Chondrocyte (in vitro differentiated cells): Measurements from ENCODE around the gene AP3S2. TPM values are rescaled to one million over a fixed set of nuclear protein-coding genes. Genes with fewer than 3 reads are reported as not detected.
A peak's percentile ranks its signal among the peaks of the same experiment; 100 is the strongest.
"Not testable (repeated sequence)": the region's sequence is repeated elsewhere in the genome, so short reads cannot be mapped to it uniquely, and the experiment has no call there.

ENCODE experiments used
- DNase-seq: peaks from one replicate; pipeline ENCODE4 v3.0.0; 2021; ENCODE audit warnings: mixed read lengths, low spot score
- H3K27ac Mint-ChIP-seq: one replicate; pipeline ENCODE4 v1.8.0; 2021; ENCODE audit warnings: mild to moderate bottlenecking, moderate library complexity, mixed read lengths; ENCODE audit not compliant: unreplicated experiment
- H3K27me3 Mint-ChIP-seq: 2 replicates; pipeline ENCODE4 v1.8.0; 2021; ENCODE audit warnings: low read depth, mixed read lengths
- H3K36me3 Mint-ChIP-seq: 2 replicates; pipeline ENCODE4 v1.8.0; 2021; ENCODE audit warnings: low read depth, mixed read lengths
- H3K4me1 Mint-ChIP-seq: 2 replicates; pipeline ENCODE4 v1.8.0; 2021; ENCODE audit warnings: low read depth, mild to moderate bottlenecking, mixed read lengths
- H3K4me3 Mint-ChIP-seq: one replicate; pipeline ENCODE4 v1.8.0; 2021; ENCODE audit warnings: mild to moderate bottlenecking, moderate library complexity, mixed read lengths; ENCODE audit not compliant: unreplicated experiment
- H3K9me3 Mint-ChIP-seq: 2 replicates; pipeline ENCODE4 v1.8.0; 2021; ENCODE audit warnings: low read depth, mixed read lengths
- CTCF ChIP-seq: fragments of 200-600 bp; sonication (generic); IDR thresholded peaks from 2 replicates; pipeline ENCODE4 v1.5.0; 2021; ENCODE audit warnings: antibody characterized with exemption, mild to moderate bottlenecking, moderate library complexity
- total RNA-seq: library from RNA; stranded (reverse); gene quantifications from 3 replicates; pipeline ENCODE4 v1.2.1, GENCODE V29; 2021

AP3S2 gene
- total RNA-seq, 1 donor from 2014 or later: 24.4 TPM

DNA sequence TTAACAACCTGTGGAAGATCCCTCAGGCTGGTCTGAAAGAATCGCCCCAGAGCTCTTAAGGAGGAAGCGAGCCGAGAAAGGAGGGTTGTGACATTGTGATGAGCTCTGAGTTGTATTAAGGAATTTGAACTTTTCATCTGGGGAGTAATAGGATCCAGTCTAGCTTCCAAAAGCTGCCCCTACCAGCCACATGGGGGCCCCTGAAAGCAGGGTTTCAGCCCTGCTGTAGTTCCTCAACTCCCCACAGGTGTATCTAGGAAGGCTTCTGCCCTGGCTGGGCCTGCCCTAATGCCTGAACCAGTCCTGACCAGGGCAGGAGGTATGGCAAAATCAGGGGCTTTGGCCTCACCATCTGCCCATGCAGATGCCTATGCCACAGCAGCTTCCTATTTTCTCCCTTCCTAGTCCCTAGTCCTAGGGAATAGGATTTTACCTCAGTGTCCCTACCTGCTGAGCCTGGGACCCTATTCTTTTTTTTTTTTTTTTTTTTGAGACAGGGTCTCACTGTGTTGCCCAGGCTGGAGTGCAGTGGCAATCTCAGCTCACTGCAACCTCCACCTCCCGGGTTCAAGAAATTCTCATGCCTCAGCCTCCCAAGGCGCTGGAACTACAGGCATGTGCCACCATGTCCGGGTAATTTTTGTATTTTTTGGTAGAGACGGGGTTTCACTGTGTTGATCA, 5.0 kb upstream of the AP3S2 start:
- H3K27ac Mint-ChIP-seq: no peak overlapping the region
- no peaks in the 10 kb centered on the region for H3K27me3 Mint-ChIP-seq
- peak; percentile 75 for TF ChIP-seq CTCF
- peaks cover 8% of the 10 kb centered on the region for H3K4me1 Mint-ChIP-seq
- DNase-seq: no peak
- H3K4me3 Mint-ChIP-seq: no peak overlapping the region
- H3K36me3 Mint-ChIP-seq: peaks cover 16% of the 10 kb centered on the region
- no peaks in the 10 kb centered on the region for H3K9me3 Mint-ChIP-seq

- H3K27me3 Mint-ChIP-seq: no peaks in the 10 kb centered on the region
- H3K9me3 Mint-ChIP-seq: no peaks in the 10 kb centered on the region
These were observed 4.4 kb upstream of the AP3S2 start for GRCh38 chr15:89898146-89898545.

DNA sequence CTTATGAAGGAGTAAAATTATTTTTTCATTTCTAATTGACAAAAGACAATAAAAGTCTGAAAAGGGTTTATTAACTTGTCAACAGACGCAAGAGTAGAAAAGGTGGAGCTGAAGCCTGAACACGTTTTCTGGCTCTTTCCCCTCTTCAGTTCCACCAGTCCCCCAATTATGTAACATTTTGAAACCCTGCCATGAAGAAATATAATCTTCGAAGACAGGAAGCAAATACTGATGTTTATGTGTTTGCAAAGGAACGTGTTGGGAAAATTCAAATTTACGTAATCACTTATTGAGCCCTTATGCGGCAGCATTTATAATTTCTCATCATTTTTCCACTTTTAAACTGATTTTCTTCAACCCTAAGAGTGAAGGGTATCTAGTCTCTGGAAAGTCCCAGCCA, 767 bp downstream of the AP3S2 start:
- H3K27ac Mint-ChIP-seq: peak overlapping the region; percentile 98
- H3K4me3 Mint-ChIP-seq: peak overlapping the region; percentile 98
- H3K4me1 Mint-ChIP-seq: peaks cover 30% of the 10 kb centered on the region
- no peak for DNase-seq
- peaks cover 8% of the 10 kb centered on the region for H3K36me3 Mint-ChIP-seq
- no peaks in the 10 kb centered on the region for H3K27me3 Mint-ChIP-seq
- no peak for TF ChIP-seq CTCF
- no peaks in the 10 kb centered on the region for H3K9me3 Mint-ChIP-seq

More at GRCh38 chr15:89898146-89898545, 4.4 kb upstream of the AP3S2 start:
- H3K4me3 Mint-ChIP-seq: no peak overlapping the region
- DNase-seq: no peak
- peaks cover 12% of the 10 kb centered on the region for H3K4me1 Mint-ChIP-seq
- peaks cover 16% of the 10 kb centered on the region for H3K36me3 Mint-ChIP-seq
- TF ChIP-seq CTCF: no peak
- H3K27ac Mint-ChIP-seq: no peak overlapping the region

GRCh38 chr15:89888214-89888804, 5.5 kb downstream of the AP3S2 start:
- Mint-ChIP-seq H3K4me3 (no peak overlapping the region), H3K27me3 (no peaks in the 10 kb centered on the region), H3K27ac (no peak overlapping the region), H3K4me1 (peaks cover 21% of the 10 kb centered on the region), H3K36me3 (peaks cover 18% of the 10 kb centered on the region), H3K9me3 (no peaks in the 10 kb centered on the region)
- peak; percentile 83 for TF ChIP-seq CTCF
- DNase-seq: no peak

- no peak overlapping the region for H3K27ac Mint-ChIP-seq
- H3K36me3 Mint-ChIP-seq: peaks cover 18% of the 10 kb centered on the region
- no peak for DNase-seq
- no peaks in the 10 kb centered on the region for H3K9me3 Mint-ChIP-seq
- H3K27me3 Mint-ChIP-seq: no peaks in the 10 kb centered on the region
- peaks cover 6% of the 10 kb centered on the region for H3K4me1 Mint-ChIP-seq
- no peak overlapping the region for H3K4me3 Mint-ChIP-seq
- no peak for TF ChIP-seq CTCF
These were observed 8.2 kb downstream of the AP3S2 start for GRCh38 chr15:89885611-89886010.

GRCh38 chr15:89885179-89885578, 8.6 kb downstream of the AP3S2 start:
- not testable (repeated sequence) for H3K4me3 Mint-ChIP-seq, DNase-seq, H3K27ac Mint-ChIP-seq, H3K4me1 Mint-ChIP-seq, H3K27me3 Mint-ChIP-seq, H3K9me3 Mint-ChIP-seq
- peaks cover 18% of the 10 kb centered on the region for H3K36me3 Mint-ChIP-seq
